GM23248 (cell line): Measurements from ENCODE around the gene AAGAB. TPM values are rescaled to one million over a fixed set of nuclear protein-coding genes. Genes with fewer than 3 reads are reported as not detected.

Source experiments
- DNase-seq: peaks from one replicate; pipeline ENCODE4 v3.0.0-alpha.2; 2015
- H2AFZ ChIP-seq: fragments of 200-600 bp; sonication (generic); 2 replicates; pipeline ENCODE4 v1.6.1; 2016; ENCODE audit warnings: antibody characterized with exemption
- H3F3A ChIP-seq: fragments of 200-600 bp; sonication (generic); 2 replicates; pipeline ENCODE4 v1.6.1; 2016; ENCODE audit warnings: mild to moderate bottlenecking, antibody characterized with exemption, mixed run types; ENCODE audit not compliant: insufficient read depth
- H3K27ac ChIP-seq: fragments of 200-600 bp; sonication (generic); 2 replicates; pipeline ENCODE4 v1.5.1; 2016; ENCODE audit warnings: mild to moderate bottlenecking
- H3K27me3 ChIP-seq: fragments of 200-600 bp; sonication (generic); replicated peaks from 2 replicates; pipeline ENCODE4 v1.6.1; 2016; ENCODE audit warnings: mild to moderate bottlenecking; ENCODE audit not compliant: insufficient read depth
- H3K36me3 ChIP-seq: fragments of 200-600 bp; sonication (generic); 2 replicates; pipeline ENCODE4 v1.6.1; 2016; ENCODE audit warnings: low read depth, mild to moderate bottlenecking
- H3K4me1 ChIP-seq: fragments of 200-600 bp; sonication (generic); 2 replicates; pipeline ENCODE4 v1.6.1; 2016; ENCODE audit warnings: mild to moderate bottlenecking; ENCODE audit not compliant: insufficient read depth
- H3K4me2 ChIP-seq: fragments of 200-600 bp; sonication (generic); one replicate; pipeline ENCODE4 v1.6.1; 2016; ENCODE audit warnings: mild to moderate bottlenecking; ENCODE audit not compliant: unreplicated experiment
- H3K4me3 ChIP-seq: fragments of 200-600 bp; sonication (generic); 2 replicates; pipeline ENCODE4 v1.5.1; 2016; ENCODE audit warnings: mild to moderate bottlenecking
- H3K79me2 ChIP-seq: fragments of 200-600 bp; sonication (generic); 2 replicates; pipeline ENCODE4 v1.6.1; 2016; ENCODE audit warnings: mild to moderate bottlenecking; ENCODE audit not compliant: insufficient read depth
- H3K9ac ChIP-seq: fragments of 200-600 bp; sonication (generic); 2 replicates; pipeline ENCODE4 v1.6.1; 2016; ENCODE audit warnings: mild to moderate bottlenecking
- H3K9me2 ChIP-seq: fragments of 200-600 bp; sonication (generic); 2 replicates; pipeline ENCODE4 v1.6.1; 2016; ENCODE audit warnings: mixed run types, mild to moderate bottlenecking, moderate library complexity; ENCODE audit not compliant: insufficient read depth
- H3K9me3 ChIP-seq: fragments of 200-600 bp; sonication (generic); one replicate; pipeline ENCODE4 v1.6.1; 2017; ENCODE audit warnings: low read depth
- H4K20me1 ChIP-seq: fragments of 200-600 bp; sonication (generic); 2 replicates; pipeline ENCODE4 v1.6.0; 2016; ENCODE audit not compliant: insufficient read depth
- EZH2 ChIP-seq: fragments of 200-600 bp; sonication (generic); IDR thresholded peaks from 2 replicates; pipeline ENCODE4 v1.6.1; 2018; ENCODE audit warnings: antibody characterized with exemption, mild to moderate bottlenecking; ENCODE audit not compliant: insufficient read depth, poor library complexity, severe bottlenecking
- EZH2phosphoT487 ChIP-seq: fragments of 200-600 bp; sonication (generic); IDR thresholded peaks from 2 replicates; pipeline ENCODE4 v1.6.1; 2018; ENCODE audit warnings: antibody characterized with exemption, moderate library complexity, mild to moderate bottlenecking, low read depth; ENCODE audit not compliant: insufficient read depth
- WGBS, 2 experiments: methylation state at CpG; one replicate each; pipeline ENCODE4 v1.1.6; 2015 to 2017; ENCODE audit warnings: low lambda C conversion rate in 2 of 2, low coverage in 1 of 2; ENCODE audit errors: missing lambda C conversion rate in 2 of 2; 5-methylcytosine and 5-hydroxymethylcytosine counted together
- in situ Hi-C: fragments of 300-500 bp; cut with MboI; formaldehyde crosslinking; loops from 2 replicates; pipeline ENCODE4 v1.15.0; 2020
- polyA plus RNA-seq: library from polyadenylated mRNA; unstranded; fragments of >200 nt; fragmentation: Nextera tagmentation; extraction: Ambion mirVana; gene quantifications from 2 replicates; pipeline ENCODE4 v1.2.1, GENCODE V29; 2016
- total RNA-seq: library from RNA; depleted of rRNA; stranded (reverse); fragments of >200 nt; shearing (Covaris generic); gene quantifications from 2 replicates; pipeline ENCODE4 v1.2.3, GENCODE V29; 2014

AAGAB gene
- total and polyA plus RNA-seq, 2 experiments from 2014 or later: 40.9 to 43.3 TPM

GRCh38 chr15:67228286-67228685 is 26.2 kb downstream of the AAGAB start:
- H3K27me3 ChIP-seq: no peaks in the 10 kb centered on the region
- H3K36me3 ChIP-seq: peaks cover 14% of the 10 kb centered on the region
- H3K27ac ChIP-seq: no peak overlapping the region
- no peak for TF ChIP-seq EZH2
- no peak for TF ChIP-seq EZH2phosphoT487
- no peak overlapping the region for H2AFZ ChIP-seq
- 95 to 100% methylated on average over 1 of the region's 1 CpG for WGBS, 2 experiments
- no peaks in the 10 kb centered on the region for H3K9me3 ChIP-seq
- H3K4me1 ChIP-seq: peaks cover 20% of the 10 kb centered on the region
- H3K9ac ChIP-seq: no peak overlapping the region
- H3F3A ChIP-seq: peaks cover 18% of the 10 kb centered on the region
- H4K20me1 ChIP-seq: no peaks in the 10 kb centered on the region
- 0 out of 2 replicates have a peak, but pooled peaks cover 17% of the 10 kb centered on the region for H3K79me2 ChIP-seq
- H3K4me3 ChIP-seq: no peak overlapping the region
- no peak for DNase-seq
- no peaks in the 10 kb centered on the region for H3K9me2 ChIP-seq
- no peak overlapping the region for H3K4me2 ChIP-seq
- in situ Hi-C loops: no loop called here

GRCh38 chr15:67227846-67228245 is 26.6 kb downstream of the AAGAB start:
- in situ Hi-C loops: no loop called here
- H3K9me2 ChIP-seq: no peaks in the 10 kb centered on the region; the same call in 1 of the 2 replicates
- DNase-seq: no peak
- peaks cover 14% of the 10 kb centered on the region for H3K36me3 ChIP-seq
- no peak overlapping the region for H3K4me2 ChIP-seq
- peaks cover 20% of the 10 kb centered on the region for H3K4me1 ChIP-seq
- 92 to 100% methylated on average over 1 of the region's 1 CpG for WGBS, 2 experiments
- H3K4me3 ChIP-seq: no peak overlapping the region
- H3F3A ChIP-seq: peaks cover 18% of the 10 kb centered on the region
- TF ChIP-seq EZH2phosphoT487 (no peak), EZH2 (no peak)
- no peaks in the 10 kb centered on the region for H3K27me3 ChIP-seq
- 0 out of 2 replicates have a peak, but pooled peaks cover 17% of the 10 kb centered on the region for H3K79me2 ChIP-seq
- no peaks in the 10 kb centered on the region for H4K20me1 ChIP-seq
- no peak overlapping the region for H3K27ac ChIP-seq
- no peak overlapping the region for H3K9ac ChIP-seq
- H2AFZ ChIP-seq: no peak overlapping the region
- H3K9me3 ChIP-seq: no peaks in the 10 kb centered on the region

GRCh38 chr15:67227431-67227830 is 27.0 kb downstream of the AAGAB start:
- in situ Hi-C loops: no loop called here
- H3K9me3 ChIP-seq: no peaks in the 10 kb centered on the region
- peaks cover 14% of the 10 kb centered on the region for H3K36me3 ChIP-seq
- H3K4me3 ChIP-seq: no peak overlapping the region
- TF ChIP-seq EZH2phosphoT487 (no peak), EZH2 (no peak)
- no peaks in the 10 kb centered on the region; the same call in 1 of the 2 replicates for H3K9me2 ChIP-seq
- no peak overlapping the region for H3K27ac ChIP-seq
- peaks cover 19% of the 10 kb centered on the region; the same call in 1 of the 2 replicates for H3K79me2 ChIP-seq
- peaks cover 18% of the 10 kb centered on the region for H3F3A ChIP-seq
- no peak overlapping the region for H3K9ac ChIP-seq
- H2AFZ ChIP-seq: no peak overlapping the region
- DNase-seq: no peak
- H4K20me1 ChIP-seq: no peaks in the 10 kb centered on the region
- H3K4me1 ChIP-seq: peaks cover 20% of the 10 kb centered on the region
- no peak overlapping the region for H3K4me2 ChIP-seq
- no peaks in the 10 kb centered on the region for H3K27me3 ChIP-seq
- 93 to 100% methylated on average over 1 of the region's 1 CpG for WGBS, 2 experiments

- Histone ChIP-seq H3K4me1 (peaks cover 20% of the 10 kb centered on the region), H3K4me3 (no peak overlapping the region), H3K9me2 (no peaks in the 10 kb centered on the region; the same call in 1 of the 2 replicates), H3F3A (peaks cover 18% of the 10 kb centered on the region), H3K27ac (peak overlapping the region; percentile 77), H4K20me1 (no peaks in the 10 kb centered on the region), H3K27me3 (no peaks in the 10 kb centered on the region), H3K9me3 (no peaks in the 10 kb centered on the region), H3K9ac (peak overlapping the region; percentile 17; the same call in 1 of the 2 replicates), H2AFZ (no peak overlapping the region), H3K36me3 (peaks cover 11% of the 10 kb centered on the region), H3K79me2 (peaks cover 21% of the 10 kb centered on the region; the same call in 1 of the 2 replicates), H3K4me2 (peak overlapping the region; percentile 49)
- WGBS, 2 experiments: 91 to 96% methylated on average over 2 of the region's 2 CpGs
- TF ChIP-seq EZH2: no peak
- no peak for TF ChIP-seq EZH2phosphoT487
- in situ Hi-C loops: no loop called here
- peak; percentile 86 for DNase-seq
Measured at GRCh38 chr15:67225336-67225735, 29.1 kb downstream of the AAGAB start.
